SK-N-SH treated with all-trans-retinoic acid at 6 μM for 48 hours (cell line): ENCODE measurements around the gene SLC2A4RG.
"Not testable (repeated sequence)": the region's sequence is repeated elsewhere in the genome, so short reads cannot be mapped to it uniquely, and the experiment has no call there.

Source experiments
- ATAC-seq: fragments of 200-7000 bp; cut with Tn5 transposase; 3 replicates; pipeline ENCODE4 v1.9.1; 2020; ENCODE audit warnings: mild to moderate bottlenecking, moderate library complexity
- BACH2 ChIP-seq: fragments of 250-450 bp; sonication (Bioruptor Pico); IDR thresholded peaks from 2 replicates; pipeline ENCODE4 v1.9.0; 2021; ENCODE audit warnings: mild to moderate bottlenecking, borderline replicate concordance
- CSDC2 ChIP-seq: fragments of 250-450 bp; sonication (Bioruptor Pico); IDR thresholded peaks from 2 replicates; pipeline ENCODE4 v1.5.0; 2020; ENCODE audit warnings: mild to moderate bottlenecking, moderate library complexity
- ESRRG ChIP-seq: fragments of 250-450 bp; sonication (Bioruptor Pico); IDR thresholded peaks from 2 replicates; pipeline ENCODE4 v1.6.1; 2021; ENCODE audit warnings: mild to moderate bottlenecking
- GLIS3 ChIP-seq: fragments of 250-450 bp; sonication (Bioruptor Pico); IDR thresholded peaks from 2 replicates; pipeline ENCODE4 v1.5.0; 2020; ENCODE audit warnings: mild to moderate bottlenecking, moderate library complexity
- ISL1 ChIP-seq: fragments of 250-450 bp; sonication (Bioruptor Pico); IDR thresholded peaks from 2 replicates; pipeline ENCODE4 v2.1.2; 2022; ENCODE audit warnings: mild to moderate bottlenecking, moderate library complexity
- OSR1 ChIP-seq: fragments of 250-450 bp; sonication (Bioruptor Pico); IDR thresholded peaks from 2 replicates; pipeline ENCODE4 v1.8.0; 2022; ENCODE audit warnings: moderate library complexity, mild to moderate bottlenecking, inconsistent platforms
- PPARA ChIP-seq: fragments of 250-450 bp; sonication (Bioruptor Pico); IDR thresholded peaks from 2 replicates; pipeline ENCODE4 v1.5.0; 2020; ENCODE audit warnings: mild to moderate bottlenecking, borderline replicate concordance
- RARB ChIP-seq: fragments of 250-450 bp; sonication (Bioruptor Pico); IDR thresholded peaks from 2 replicates; pipeline ENCODE4 v1.8.0; 2021; ENCODE audit warnings: mild to moderate bottlenecking, moderate library complexity
- SNAI2 ChIP-seq: fragments of 250-450 bp; sonication (Bioruptor Pico); IDR thresholded peaks from 2 replicates; pipeline ENCODE4 v1.5.0; 2020; ENCODE audit warnings: mild to moderate bottlenecking, moderate library complexity
- TCF4 ChIP-seq: fragments of 250-450 bp; sonication (Bioruptor Pico); IDR thresholded peaks from 2 replicates; pipeline ENCODE4 v1.8.0; 2021; ENCODE audit warnings: mild to moderate bottlenecking, moderate library complexity, borderline replicate concordance
- TOX ChIP-seq: fragments of 250-450 bp; sonication (Bioruptor Pico); IDR thresholded peaks from 2 replicates; pipeline ENCODE4 v1.8.0; 2021; ENCODE audit warnings: mild to moderate bottlenecking, moderate library complexity, borderline replicate concordance
- ZC3H10 ChIP-seq: fragments of 250-450 bp; sonication (Bioruptor Pico); IDR thresholded peaks from 2 replicates; pipeline ENCODE4 v1.5.1; 2021; ENCODE audit warnings: mild to moderate bottlenecking, moderate library complexity
- ZFP3 ChIP-seq: fragments of 250-450 bp; sonication (Bioruptor Pico); IDR thresholded peaks from 2 replicates; pipeline ENCODE4 v1.5.0; 2020; ENCODE audit warnings: mild to moderate bottlenecking, moderate library complexity
- ZFP30 ChIP-seq: fragments of 450-650 bp; formaldehyde crosslinking; IDR thresholded peaks from 2 replicates; pipeline ENCODE4 v1.5.0; 2022; ENCODE audit warnings: mild to moderate bottlenecking, moderate library complexity
- ZNF565 ChIP-seq: fragments of 450-650 bp; formaldehyde crosslinking; conservative IDR thresholded peaks from 2 replicates; pipeline ENCODE4 v1.5.0; 2020; ENCODE audit warnings: low read depth, mild to moderate bottlenecking, moderate library complexity
- ZNF70 ChIP-seq: fragments of 450-650 bp; formaldehyde crosslinking; IDR thresholded peaks from 2 replicates; pipeline ENCODE4 v1.5.0; 2020; ENCODE audit warnings: mild to moderate bottlenecking, moderate library complexity
- ZNF8 ChIP-seq: fragments of 450-650 bp; formaldehyde crosslinking; IDR thresholded peaks from 2 replicates; pipeline ENCODE4 v1.5.0; 2020; ENCODE audit warnings: mild to moderate bottlenecking, moderate library complexity
- TF ChIP-seq, protein P1 (sequence below): fragments of 250-450 bp; sonication (Bioruptor Pico); IDR thresholded peaks from 2 replicates; pipeline ENCODE4 v1.5.1; 2021; ENCODE audit warnings: mild to moderate bottlenecking, moderate library complexity
- TF ChIP-seq, protein P2 (sequence below): fragments of 250-450 bp; sonication (Bioruptor Pico); IDR thresholded peaks from 2 replicates; pipeline ENCODE4 v1.5.0; 2020; ENCODE audit warnings: mild to moderate bottlenecking, moderate library complexity
- TF ChIP-seq, protein P3 (sequence below): fragments of 250-450 bp; sonication (Bioruptor Pico); IDR thresholded peaks from 2 replicates; pipeline ENCODE4 v1.8.0; 2020; ENCODE audit warnings: mild to moderate bottlenecking, moderate library complexity, borderline replicate concordance
- TF ChIP-seq, protein P4 (sequence below): fragments of 250-450 bp; sonication (Bioruptor Pico); IDR thresholded peaks from 2 replicates; pipeline ENCODE4 v1.5.1; 2020; ENCODE audit warnings: low read depth, mild to moderate bottlenecking, moderate library complexity
- TF ChIP-seq, protein P5 (sequence below): fragments of 250-450 bp; sonication (Bioruptor Pico); IDR thresholded peaks from 2 replicates; pipeline ENCODE4 v1.8.0; 2021; ENCODE audit warnings: low read depth, mild to moderate bottlenecking, moderate library complexity, borderline replicate concordance

The SLC2A4RG gene

DNA sequence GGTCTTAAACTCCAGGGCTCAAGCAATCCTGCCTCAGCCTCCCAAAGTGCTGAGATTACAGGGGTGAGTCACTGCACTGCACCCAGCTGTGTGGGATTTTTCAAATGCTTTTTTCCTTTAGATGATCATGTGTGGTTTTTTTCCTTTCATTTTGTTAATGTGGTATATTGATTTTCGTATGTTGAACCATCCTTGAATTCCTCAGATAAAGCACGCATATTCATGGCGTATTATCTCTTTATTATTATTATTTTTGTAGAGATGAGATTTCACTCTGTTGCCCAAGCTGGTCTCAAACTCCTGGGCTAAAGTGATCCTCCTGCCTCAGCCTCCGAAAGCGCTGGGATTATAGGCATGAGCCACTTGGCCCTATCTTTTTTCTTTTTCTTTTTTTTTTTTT, 24.7 kb upstream of the SLC2A4RG start:
- TF ChIP-seq TCF4 (CRISPR knock-in tag): no peak
- TF ChIP-seq SNAI2 (CRISPR knock-in tag): no peak
- TF ChIP-seq ZNF565 (CRISPR knock-in tag): no peak
- no peak for TF ChIP-seq OSR1 (CRISPR knock-in tag)
- TF ChIP-seq, protein P1, sequence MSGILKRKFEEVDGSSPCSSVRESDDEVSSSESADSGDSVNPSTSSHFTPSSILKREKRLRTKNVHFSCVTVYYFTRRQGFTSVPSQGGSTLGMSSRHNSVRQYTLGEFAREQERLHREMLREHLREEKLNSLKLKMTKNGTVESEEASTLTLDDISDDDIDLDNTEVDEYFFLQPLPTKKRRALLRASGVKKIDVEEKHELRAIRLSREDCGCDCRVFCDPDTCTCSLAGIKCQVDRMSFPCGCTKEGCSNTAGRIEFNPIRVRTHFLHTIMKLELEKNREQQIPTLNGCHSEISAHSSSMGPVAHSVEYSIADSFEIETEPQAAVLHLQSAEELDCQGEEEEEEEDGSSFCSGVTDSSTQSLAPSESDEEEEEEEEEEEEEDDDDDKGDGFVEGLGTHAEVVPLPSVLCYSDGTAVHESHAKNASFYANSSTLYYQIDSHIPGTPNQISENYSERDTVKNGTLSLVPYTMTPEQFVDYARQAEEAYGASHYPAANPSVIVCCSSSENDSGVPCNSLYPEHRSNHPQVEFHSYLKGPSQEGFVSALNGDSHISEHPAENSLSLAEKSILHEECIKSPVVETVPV (CRISPR knock-in tag): no peak
- no peak for TF ChIP-seq ZNF70
- TF ChIP-seq PPARA (CRISPR knock-in tag): no peak
- no peak for ATAC-seq

DNA sequence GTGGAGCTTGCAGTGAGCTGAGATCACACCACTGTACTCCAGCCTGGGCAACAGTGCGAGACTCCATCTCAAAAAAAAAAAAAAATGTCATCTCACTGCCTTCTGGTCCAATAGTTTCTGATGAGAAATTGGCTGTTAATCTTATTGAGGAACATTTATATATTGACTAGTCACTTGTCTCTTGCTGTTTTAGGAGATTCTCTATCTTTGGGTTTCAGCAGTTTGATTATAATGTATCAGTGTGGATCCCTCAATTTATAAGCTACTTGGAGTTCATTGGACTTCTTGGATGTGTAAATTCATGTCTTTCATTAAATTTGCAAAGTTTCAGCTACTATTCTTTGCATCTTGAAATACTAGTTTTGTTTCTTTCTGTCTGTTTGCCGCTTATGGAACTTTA, 20.6 kb upstream of the SLC2A4RG start:
- ATAC-seq: no peak
- no peak for TF ChIP-seq ZNF565 (CRISPR knock-in tag)
- no peak for TF ChIP-seq ISL1
- no peak for TF ChIP-seq TCF4 (CRISPR knock-in tag)
- TF ChIP-seq ZFP3: no peak
- TF ChIP-seq ZC3H10 (CRISPR knock-in tag): no peak
- TF ChIP-seq, protein P2, sequence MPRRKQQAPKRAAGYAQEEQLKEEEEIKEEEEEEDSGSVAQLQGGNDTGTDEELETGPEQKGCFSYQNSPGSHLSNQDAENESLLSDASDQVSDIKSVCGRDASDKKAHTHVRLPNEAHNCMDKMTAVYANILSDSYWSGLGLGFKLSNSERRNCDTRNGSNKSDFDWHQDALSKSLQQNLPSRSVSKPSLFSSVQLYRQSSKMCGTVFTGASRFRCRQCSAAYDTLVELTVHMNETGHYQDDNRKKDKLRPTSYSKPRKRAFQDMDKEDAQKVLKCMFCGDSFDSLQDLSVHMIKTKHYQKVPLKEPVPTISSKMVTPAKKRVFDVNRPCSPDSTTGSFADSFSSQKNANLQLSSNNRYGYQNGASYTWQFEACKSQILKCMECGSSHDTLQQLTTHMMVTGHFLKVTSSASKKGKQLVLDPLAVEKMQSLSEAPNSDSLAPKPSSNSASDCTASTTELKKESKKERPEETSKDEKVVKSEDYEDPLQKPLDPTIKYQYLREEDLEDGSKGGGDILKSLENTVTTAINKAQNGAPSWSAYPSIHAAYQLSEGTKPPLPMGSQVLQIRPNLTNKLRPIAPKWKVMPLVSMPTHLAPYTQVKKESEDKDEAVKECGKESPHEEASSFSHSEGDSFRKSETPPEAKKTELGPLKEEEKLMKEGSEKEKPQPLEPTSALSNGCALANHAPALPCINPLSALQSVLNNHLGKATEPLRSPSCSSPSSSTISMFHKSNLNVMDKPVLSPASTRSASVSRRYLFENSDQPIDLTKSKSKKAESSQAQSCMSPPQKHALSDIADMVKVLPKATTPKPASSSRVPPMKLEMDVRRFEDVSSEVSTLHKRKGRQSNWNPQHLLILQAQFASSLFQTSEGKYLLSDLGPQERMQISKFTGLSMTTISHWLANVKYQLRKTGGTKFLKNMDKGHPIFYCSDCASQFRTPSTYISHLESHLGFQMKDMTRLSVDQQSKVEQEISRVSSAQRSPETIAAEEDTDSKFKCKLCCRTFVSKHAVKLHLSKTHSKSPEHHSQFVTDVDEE (CRISPR knock-in tag): no peak
- TF ChIP-seq ESRRG (CRISPR knock-in tag): no peak
- no peak for TF ChIP-seq ZNF8 (CRISPR knock-in tag)
- no peak for TF ChIP-seq SNAI2 (CRISPR knock-in tag)
- no peak for TF ChIP-seq ZFP30
- TF ChIP-seq, all 23 proteins: peak for 0

DNA sequence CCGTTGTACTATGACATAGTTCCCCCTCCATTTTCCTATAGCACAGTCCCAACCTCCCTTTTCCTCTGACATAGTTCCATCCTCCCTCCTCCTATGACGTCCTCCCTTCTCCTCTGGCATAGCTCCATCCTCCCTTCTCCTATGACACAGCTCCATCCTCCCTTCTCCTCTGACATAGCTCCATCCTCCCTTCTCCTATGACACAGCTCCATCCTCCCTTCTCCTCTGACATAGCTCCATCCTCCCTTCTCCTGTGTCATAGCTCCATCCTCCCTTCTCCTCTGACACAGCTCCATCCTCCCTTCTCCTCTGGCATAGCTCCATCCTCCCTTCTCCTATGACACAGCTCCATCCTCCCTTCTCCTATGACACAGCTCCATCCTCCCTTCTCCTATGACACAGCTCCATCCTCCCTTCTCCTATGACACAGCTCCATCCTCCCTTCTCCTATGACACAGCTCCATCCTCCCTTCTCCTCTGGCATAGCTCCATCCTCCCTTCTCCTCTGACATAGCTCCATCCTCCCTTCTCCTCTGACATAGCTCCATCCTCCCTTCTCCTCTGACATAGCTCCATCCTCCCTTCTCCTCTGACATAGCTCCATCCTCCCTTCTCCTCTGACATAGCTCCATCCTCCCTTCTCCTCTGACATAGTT, 16.5 kb upstream of the SLC2A4RG start:
- ATAC-seq: not testable (repeated sequence)

DNA sequence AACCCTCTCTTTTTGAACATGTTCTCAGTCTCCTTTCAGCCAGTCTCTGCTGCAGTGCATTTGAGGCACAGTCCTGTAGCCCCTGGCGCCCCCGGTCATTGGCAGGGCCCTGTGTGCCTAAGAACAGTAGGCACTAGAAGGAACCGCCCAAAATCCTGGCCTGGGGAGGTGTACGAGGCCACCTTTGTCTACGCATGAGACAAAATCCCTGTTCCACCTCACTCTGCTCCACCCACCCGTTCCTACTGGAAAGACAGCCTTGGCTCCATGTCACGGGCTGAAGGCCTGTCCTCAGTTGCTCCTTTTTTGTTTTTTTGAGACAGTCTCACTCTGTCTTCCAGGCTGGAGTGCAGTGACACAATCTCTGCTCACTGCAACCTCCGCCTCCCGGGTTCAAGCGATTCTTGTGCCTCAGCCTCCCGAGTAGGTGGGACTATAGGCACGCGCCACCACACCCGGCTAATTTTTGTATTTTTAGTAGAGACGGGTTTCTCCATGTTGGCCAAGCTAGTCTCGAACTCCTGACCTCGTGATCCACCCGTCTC, 9.3 kb upstream of the SLC2A4RG start:
- ATAC-seq: not testable (repeated sequence)

DNA sequence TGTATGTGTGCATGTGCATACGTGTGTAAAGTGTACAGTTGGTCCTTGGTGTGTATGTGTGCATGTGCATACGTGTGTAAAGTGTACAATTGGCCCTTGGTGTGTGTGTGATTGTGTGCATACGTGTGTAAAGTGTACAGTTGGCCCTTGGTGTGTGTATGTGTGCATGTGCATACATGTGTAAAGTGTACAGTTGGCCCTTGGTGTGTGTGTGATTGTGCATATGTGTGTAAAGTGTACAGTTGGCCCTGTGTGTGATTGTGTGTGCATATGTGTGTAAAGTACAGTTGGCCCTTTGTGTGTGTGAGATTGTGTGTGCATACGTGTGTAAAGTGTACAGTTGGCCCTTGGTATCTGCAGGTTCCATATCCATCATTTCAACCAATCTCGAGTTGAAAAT, 8.2 kb upstream of the SLC2A4RG start:
- TF ChIP-seq RARB: no peak
- TF ChIP-seq, protein P3, sequence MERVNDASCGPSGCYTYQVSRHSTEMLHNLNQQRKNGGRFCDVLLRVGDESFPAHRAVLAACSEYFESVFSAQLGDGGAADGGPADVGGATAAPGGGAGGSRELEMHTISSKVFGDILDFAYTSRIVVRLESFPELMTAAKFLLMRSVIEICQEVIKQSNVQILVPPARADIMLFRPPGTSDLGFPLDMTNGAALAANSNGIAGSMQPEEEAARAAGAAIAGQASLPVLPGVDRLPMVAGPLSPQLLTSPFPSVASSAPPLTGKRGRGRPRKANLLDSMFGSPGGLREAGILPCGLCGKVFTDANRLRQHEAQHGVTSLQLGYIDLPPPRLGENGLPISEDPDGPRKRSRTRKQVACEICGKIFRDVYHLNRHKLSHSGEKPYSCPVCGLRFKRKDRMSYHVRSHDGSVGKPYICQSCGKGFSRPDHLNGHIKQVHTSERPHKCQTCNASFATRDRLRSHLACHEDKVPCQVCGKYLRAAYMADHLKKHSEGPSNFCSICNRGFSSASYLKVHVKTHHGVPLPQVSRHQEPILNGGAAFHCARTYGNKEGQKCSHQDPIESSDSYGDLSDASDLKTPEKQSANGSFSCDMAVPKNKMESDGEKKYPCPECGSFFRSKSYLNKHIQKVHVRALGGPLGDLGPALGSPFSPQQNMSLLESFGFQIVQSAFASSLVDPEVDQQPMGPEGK (CRISPR knock-in tag): no peak
- no peak for TF ChIP-seq ZNF8 (CRISPR knock-in tag)
- no peak for TF ChIP-seq PPARA (CRISPR knock-in tag)
- TF ChIP-seq, protein P4, sequence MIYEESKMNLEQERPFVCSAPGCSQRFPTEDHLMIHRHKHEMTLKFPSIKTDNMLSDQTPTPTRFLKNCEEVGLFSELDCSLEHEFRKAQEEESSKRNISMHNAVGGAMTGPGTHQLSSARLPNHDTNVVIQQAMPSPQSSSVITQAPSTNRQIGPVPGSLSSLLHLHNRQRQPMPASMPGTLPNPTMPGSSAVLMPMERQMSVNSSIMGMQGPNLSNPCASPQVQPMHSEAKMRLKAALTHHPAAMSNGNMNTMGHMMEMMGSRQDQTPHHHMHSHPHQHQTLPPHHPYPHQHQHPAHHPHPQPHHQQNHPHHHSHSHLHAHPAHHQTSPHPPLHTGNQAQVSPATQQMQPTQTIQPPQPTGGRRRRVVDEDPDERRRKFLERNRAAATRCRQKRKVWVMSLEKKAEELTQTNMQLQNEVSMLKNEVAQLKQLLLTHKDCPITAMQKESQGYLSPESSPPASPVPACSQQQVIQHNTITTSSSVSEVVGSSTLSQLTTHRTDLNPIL: no peak
- no peak for TF ChIP-seq GLIS3 (CRISPR knock-in tag)
- no peak for TF ChIP-seq ISL1
- no peak for TF ChIP-seq ZFP30
- TF ChIP-seq OSR1 (CRISPR knock-in tag): no peak
- TF ChIP-seq, protein P5, sequence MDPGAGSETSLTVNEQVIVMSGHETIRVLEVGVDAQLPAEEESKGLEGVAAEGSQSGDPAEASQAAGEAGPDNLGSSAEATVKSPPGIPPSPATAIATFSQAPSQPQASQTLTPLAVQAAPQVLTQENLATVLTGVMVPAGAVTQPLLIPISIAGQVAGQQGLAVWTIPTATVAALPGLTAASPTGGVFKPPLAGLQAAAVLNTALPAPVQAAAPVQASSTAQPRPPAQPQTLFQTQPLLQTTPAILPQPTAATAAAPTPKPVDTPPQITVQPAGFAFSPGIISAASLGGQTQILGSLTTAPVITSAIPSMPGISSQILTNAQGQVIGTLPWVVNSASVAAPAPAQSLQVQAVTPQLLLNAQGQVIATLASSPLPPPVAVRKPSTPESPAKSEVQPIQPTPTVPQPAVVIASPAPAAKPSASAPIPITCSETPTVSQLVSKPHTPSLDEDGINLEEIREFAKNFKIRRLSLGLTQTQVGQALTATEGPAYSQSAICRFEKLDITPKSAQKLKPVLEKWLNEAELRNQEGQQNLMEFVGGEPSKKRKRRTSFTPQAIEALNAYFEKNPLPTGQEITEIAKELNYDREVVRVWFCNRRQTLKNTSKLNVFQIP: no peak
- no peak for TF ChIP-seq BACH2
- TF ChIP-seq ZFP3: no peak
- no peak for TF ChIP-seq ZNF565 (CRISPR knock-in tag)
- TF ChIP-seq CSDC2 (CRISPR knock-in tag): no peak
- TF ChIP-seq ZNF70: no peak
- TF ChIP-seq ZC3H10 (CRISPR knock-in tag): no peak
- TF ChIP-seq SNAI2 (CRISPR knock-in tag): no peak
- TF ChIP-seq TOX: no peak
- TF ChIP-seq, protein P1 (CRISPR knock-in tag): no peak
- no peak for ATAC-seq
